HL-60 (cell line): ENCODE measurements around the gene IQCE.

ENCODE experiments used
- GABPA ChIP-seq: IDR thresholded peaks from 2 replicates; pipeline ENCODE4 v1.6.1; 2012; ENCODE audit warnings: low read depth
- POLR2AphosphoS5 ChIP-seq: IDR thresholded peaks from 2 replicates; pipeline ENCODE4 v1.6.1; 2012; ENCODE audit warnings: low read depth
- TF ChIP-seq, protein P1 (sequence below): IDR thresholded peaks from one replicate; pipeline ENCODE4 v1.5.1; 2011; ENCODE audit warnings: low read length, control low read depth, inconsistent platforms; ENCODE audit not compliant: insufficient read depth
- TF ChIP-seq, protein P2 (sequence below): IDR thresholded peaks from 2 replicates; pipeline ENCODE4 v1.6.1; 2012; ENCODE audit warnings: low read depth; ENCODE audit not compliant: insufficient replicate concordance

DNA sequence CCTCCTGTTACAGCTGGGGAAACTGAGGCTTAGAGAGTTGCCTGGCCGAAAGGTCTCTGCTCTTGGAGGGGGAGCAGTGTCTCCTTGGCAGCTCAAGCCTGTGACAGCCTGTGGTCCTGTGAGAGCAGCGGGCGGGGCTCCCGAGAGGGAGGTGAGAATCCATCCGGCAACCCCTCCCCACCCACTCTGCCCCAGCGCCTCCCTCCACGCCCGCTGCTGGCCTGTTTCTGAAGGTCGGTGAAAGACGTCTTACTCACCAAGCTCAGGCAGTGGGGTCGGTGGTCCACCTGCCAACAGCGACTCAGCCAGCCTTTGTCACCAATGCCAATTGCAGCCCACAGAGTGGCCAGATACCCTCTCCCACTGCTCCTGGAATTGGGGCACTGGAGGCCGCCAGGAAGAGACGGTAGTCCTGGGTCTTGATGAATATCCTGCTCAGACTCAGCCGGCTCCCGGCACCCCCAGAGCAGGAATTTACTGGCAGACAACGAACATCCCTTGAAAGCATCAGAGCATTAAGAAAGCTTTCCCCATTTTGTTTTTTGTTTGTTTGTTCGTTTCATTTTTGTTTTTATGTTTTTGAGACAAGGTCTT lies 65.6 kb downstream of the IQCE start:
- TF ChIP-seq, protein P1, sequence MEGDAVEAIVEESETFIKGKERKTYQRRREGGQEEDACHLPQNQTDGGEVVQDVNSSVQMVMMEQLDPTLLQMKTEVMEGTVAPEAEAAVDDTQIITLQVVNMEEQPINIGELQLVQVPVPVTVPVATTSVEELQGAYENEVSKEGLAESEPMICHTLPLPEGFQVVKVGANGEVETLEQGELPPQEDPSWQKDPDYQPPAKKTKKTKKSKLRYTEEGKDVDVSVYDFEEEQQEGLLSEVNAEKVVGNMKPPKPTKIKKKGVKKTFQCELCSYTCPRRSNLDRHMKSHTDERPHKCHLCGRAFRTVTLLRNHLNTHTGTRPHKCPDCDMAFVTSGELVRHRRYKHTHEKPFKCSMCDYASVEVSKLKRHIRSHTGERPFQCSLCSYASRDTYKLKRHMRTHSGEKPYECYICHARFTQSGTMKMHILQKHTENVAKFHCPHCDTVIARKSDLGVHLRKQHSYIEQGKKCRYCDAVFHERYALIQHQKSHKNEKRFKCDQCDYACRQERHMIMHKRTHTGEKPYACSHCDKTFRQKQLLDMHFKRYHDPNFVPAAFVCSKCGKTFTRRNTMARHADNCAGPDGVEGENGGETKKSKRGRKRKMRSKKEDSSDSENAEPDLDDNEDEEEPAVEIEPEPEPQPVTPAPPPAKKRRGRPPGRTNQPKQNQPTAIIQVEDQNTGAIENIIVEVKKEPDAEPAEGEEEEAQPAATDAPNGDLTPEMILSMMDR, result no peak
- TF ChIP-seq POLR2AphosphoS5, result no peak
- TF ChIP-seq GABPA, result no peak
- TF ChIP-seq, protein P2, sequence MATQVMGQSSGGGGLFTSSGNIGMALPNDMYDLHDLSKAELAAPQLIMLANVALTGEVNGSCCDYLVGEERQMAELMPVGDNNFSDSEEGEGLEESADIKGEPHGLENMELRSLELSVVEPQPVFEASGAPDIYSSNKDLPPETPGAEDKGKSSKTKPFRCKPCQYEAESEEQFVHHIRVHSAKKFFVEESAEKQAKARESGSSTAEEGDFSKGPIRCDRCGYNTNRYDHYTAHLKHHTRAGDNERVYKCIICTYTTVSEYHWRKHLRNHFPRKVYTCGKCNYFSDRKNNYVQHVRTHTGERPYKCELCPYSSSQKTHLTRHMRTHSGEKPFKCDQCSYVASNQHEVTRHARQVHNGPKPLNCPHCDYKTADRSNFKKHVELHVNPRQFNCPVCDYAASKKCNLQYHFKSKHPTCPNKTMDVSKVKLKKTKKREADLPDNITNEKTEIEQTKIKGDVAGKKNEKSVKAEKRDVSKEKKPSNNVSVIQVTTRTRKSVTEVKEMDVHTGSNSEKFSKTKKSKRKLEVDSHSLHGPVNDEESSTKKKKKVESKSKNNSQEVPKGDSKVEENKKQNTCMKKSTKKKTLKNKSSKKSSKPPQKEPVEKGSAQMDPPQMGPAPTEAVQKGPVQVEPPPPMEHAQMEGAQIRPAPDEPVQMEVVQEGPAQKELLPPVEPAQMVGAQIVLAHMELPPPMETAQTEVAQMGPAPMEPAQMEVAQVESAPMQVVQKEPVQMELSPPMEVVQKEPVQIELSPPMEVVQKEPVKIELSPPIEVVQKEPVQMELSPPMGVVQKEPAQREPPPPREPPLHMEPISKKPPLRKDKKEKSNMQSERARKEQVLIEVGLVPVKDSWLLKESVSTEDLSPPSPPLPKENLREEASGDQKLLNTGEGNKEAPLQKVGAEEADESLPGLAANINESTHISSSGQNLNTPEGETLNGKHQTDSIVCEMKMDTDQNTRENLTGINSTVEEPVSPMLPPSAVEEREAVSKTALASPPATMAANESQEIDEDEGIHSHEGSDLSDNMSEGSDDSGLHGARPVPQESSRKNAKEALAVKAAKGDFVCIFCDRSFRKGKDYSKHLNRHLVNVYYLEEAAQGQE, result no peak
